NK-92 (cell line): Measurements from ENCODE around the gene USP5.

Source experiments
- DNase-seq: peaks from one replicate; lab custom pipeline; 2025; ENCODE audit not compliant: unreplicated experiment; lab: John Stamatoyannopoulos, UW

USP5 gene

GRCh38 chr12:6914246-6914946 lies 62.4 kb downstream of the USP5 start, which contains the start of gene ENO2:
Gene ENO2 (plus strand): TSS chr12:6914580. CDS start chr12:6915833, 1,253 bp downstream.
- no peak for DNase-seq

- no peak for DNase-seq
Observed at GRCh38 chr12:6914947-6915788, 63.2 kb downstream of the USP5 start.

- no peak for DNase-seq
Observed at GRCh38 chr12:6915789-6916285, 63.9 kb downstream of the USP5 start.
